ENCODE measurements around the gene TCF25. TPM values are rescaled to one million over a fixed set of nuclear protein-coding genes. Genes with fewer than 3 reads are reported as not detected.

The TCF25 gene
- total and polyA plus RNA-seq, 11 donors, result 52.5 to 115 (median 96.4) TPM

DNA sequence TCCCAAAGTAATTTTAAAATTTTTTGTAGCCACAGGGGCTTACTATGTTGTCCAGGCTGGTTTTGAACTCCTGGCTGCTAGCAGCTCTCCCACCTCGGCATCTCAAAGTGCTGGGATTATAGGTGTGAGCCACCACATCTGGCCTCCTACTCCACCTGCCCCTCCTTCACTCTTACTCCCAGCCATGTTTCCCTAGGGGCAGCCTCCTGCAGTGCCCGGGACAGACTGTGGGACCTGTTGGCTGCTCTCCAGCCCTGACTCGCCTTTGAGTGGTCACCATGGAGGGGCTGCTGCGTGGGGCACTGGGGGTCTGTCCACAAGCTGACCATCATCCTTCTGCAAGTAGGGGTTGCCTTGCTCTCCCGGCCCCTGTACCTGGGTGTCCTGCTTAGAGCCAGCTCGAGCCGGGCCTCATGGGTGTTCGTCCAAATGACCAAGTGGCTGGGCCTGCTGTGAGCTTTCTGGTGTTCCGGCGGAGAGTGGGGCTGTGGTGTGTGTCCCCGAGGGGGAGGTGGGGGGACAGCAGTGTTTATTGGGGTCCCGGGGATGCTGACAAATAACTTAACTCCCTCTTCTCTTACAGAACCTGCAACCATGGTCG, 28.6 kb upstream of the TCF25 start:
- 73 to 82% (median 77%) methylated on average over 11 to 13 of the region's 13 CpGs for WGBS, 4 donors
- H3K36me3 ChIP-seq, result no peaks in the 10 kb centered on the region
- no peak for DNase-seq
- intact Hi-C loops (cut with DNase I), result no loop called here
- H3K9me3 ChIP-seq, result no peaks in the 10 kb centered on the region
- ATAC-seq, result no peak
- peaks cover 0 to 5% (median 0%) of the 10 kb centered on the region in 9 donors for H3K27me3 ChIP-seq
- no peak for TF ChIP-seq POLR2A (IDR thresholded peaks at IDR 0.05)
- TF ChIP-seq, protein P1, sequence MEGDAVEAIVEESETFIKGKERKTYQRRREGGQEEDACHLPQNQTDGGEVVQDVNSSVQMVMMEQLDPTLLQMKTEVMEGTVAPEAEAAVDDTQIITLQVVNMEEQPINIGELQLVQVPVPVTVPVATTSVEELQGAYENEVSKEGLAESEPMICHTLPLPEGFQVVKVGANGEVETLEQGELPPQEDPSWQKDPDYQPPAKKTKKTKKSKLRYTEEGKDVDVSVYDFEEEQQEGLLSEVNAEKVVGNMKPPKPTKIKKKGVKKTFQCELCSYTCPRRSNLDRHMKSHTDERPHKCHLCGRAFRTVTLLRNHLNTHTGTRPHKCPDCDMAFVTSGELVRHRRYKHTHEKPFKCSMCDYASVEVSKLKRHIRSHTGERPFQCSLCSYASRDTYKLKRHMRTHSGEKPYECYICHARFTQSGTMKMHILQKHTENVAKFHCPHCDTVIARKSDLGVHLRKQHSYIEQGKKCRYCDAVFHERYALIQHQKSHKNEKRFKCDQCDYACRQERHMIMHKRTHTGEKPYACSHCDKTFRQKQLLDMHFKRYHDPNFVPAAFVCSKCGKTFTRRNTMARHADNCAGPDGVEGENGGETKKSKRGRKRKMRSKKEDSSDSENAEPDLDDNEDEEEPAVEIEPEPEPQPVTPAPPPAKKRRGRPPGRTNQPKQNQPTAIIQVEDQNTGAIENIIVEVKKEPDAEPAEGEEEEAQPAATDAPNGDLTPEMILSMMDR (IDR thresholded peaks at IDR 0.05), result no peak
- no peak overlapping the region for H3K27ac ChIP-seq
- peaks cover 0 to 17% (median 0%) of the 10 kb centered on the region in 12 donors for H3K4me1 ChIP-seq
- no peak overlapping the region for H3K4me3 ChIP-seq

DNA sequence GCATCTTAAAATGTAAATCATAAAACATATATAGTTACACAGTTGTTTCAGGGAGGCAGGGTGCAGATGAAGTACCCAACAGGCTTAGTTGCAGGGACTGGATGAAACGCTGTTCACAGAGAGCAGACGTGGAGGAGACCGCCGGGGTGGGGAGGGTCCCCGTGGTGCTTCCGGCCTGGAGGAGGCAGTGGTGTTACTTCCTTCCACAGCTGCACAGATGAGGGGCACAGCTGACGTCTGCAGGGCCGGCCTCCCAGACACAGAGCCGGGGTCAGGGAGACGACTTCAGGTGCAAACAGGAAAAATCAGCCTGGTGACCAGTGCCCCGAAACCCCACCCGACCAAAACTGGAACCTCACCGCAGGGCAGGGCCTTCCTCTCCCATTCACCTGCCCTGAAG, 28.0 kb upstream of the TCF25 start:
- DNase-seq, result no peak
- 47 to 62% (median 50%) methylated on average over 13 of the region's 13 CpGs for WGBS, 4 donors
- no peak for ATAC-seq
- Histone ChIP-seq H3K27ac (no peak overlapping the region), H3K9me3 (no peaks in the 10 kb centered on the region), H3K4me3 (no peak overlapping the region), H3K4me1 (peaks cover 0 to 17% (median 0%) of the 10 kb centered on the region in 12 donors), H3K36me3 (no peaks in the 10 kb centered on the region), H3K27me3 (peaks cover 0 to 5% (median 0%) of the 10 kb centered on the region in 9 donors)
- TF ChIP-seq, protein P1 (IDR thresholded peaks at IDR 0.05), result no peak
- TF ChIP-seq POLR2A (IDR thresholded peaks at IDR 0.05), result no peak
- intact Hi-C loops (cut with DNase I), result no loop called here

DNA sequence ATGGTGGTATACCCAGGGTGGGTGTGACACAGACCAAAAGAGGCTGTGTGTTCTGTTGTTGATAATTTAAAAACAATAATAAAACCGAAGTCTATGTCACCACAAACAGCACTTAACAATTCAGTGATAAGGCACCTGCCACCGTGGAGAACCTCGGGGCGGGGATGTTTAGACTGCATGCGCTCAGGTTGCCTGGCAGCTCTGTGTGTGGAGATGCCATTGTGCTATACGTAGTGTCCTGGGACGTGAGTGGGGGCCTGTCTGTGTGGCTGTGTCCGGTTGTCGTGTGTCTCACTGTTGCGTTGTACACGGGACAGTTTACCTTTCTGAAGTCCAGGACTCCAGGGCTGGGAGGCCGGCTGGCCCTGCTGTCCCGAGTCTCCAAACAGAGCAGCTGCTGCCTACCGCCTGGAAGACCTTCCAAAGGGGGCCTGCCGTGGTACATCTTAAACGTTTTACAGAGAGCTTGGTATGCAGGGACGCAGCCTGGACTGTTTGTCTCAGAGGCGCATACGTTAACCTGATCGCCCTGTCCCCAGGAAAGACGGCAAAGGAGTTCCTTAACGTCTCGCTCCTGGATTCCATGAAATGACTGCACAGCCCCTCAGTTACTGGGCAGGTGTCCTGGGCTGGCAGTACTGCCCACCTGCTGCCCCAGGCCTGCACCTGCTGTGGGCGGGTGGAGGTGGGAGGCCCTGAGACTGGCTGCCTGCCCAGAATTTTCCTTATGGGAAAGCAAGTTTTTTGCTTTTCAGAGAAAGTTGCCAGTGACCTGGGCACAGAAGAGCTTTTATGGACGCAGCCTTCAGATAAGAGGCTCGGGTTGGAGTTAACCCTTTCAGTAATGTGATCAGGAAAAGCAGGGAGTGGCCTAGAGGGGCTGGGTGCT, 26.1 kb upstream of the TCF25 start:
- Histone ChIP-seq H3K4me1 (peaks cover 0 to 17% (median 0%) of the 10 kb centered on the region in 12 donors), H3K27me3 (peaks cover 0 to 5% (median 0%) of the 10 kb centered on the region in 9 donors), H3K27ac (no peak overlapping the region), H3K4me3 (no peak overlapping the region), H3K9me3 (no peaks in the 10 kb centered on the region), H3K36me3 (no peaks in the 10 kb centered on the region)
- DNase-seq, result no peak
- intact Hi-C loops (cut with DNase I), result no loop called here
- no peak for TF ChIP-seq POLR2A (IDR thresholded peaks at IDR 0.05)
- TF ChIP-seq, protein P1 (IDR thresholded peaks at IDR 0.05), result no peak
- WGBS, 4 donors, result 56 to 57% (median 56%) methylated on average over 10 to 26 of the region's 26 CpGs
- ATAC-seq, result no peak

DNA sequence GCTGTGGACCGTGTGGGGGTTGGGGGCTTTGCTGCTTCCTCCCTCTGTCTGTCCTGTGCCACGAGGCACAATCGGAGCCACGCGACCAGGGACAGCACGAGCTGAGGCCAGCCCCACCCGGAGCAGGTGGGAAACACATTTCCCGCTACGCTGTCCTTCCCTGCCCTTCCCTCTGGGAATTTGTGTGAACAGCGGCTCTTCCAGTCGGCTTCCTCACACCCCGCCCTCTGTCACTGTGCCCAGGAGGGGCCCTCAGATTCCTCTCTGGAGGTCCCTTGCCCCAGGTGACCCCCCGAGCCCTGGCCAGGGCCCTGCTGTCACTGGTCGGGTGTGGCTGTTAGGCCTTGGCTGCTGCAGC, 25.5 kb upstream of the TCF25 start:
- H3K4me1 ChIP-seq, result peaks cover 0 to 16% (median 0%) of the 10 kb centered on the region in 12 donors
- ATAC-seq (peak in 2 of 4 donors; percentile 37 to 80), DNase-seq (peak in 2 of 5 donors; percentile 50 to 63)
- intact Hi-C loops (cut with DNase I), result no loop called here
- H3K27me3 ChIP-seq, result peaks cover 0 to 5% (median 0%) of the 10 kb centered on the region in 9 donors
- H3K4me3 ChIP-seq, result no peak overlapping the region
- no peak overlapping the region for H3K27ac ChIP-seq
- H3K9me3 ChIP-seq, result no peaks in the 10 kb centered on the region
- WGBS, 4 donors, result 40 to 61% (median 53%) methylated on average over 12 to 14 of the region's 14 CpGs
- TF ChIP-seq, protein P1 (IDR thresholded peaks at IDR 0.05), result no peak
- no peak for TF ChIP-seq POLR2A (IDR thresholded peaks at IDR 0.05)
- no peaks in the 10 kb centered on the region for H3K36me3 ChIP-seq
